Femur (tissue), 1 donor: Measurements from ENCODE around the gene UBE2L5.

Experiments
- DNase-seq: peaks from one replicate; pipeline ENCODE4 v3.0.0-alpha.2; 2017

Gene UBE2L5

GRCh38 chr13:30422054-30422839 lies at the start of gene UBE2L5:
Gene UBE2L5 (plus strand): TSS chr13:30422493. CDS start chr13:30427991, 5,498 bp downstream.
- peak; percentile 91 for DNase-seq

GRCh38 chr13:30373727-30374126 lies 48.6 kb upstream of the UBE2L5 start:
- DNase-seq, result no peak

- DNase-seq, result no peak
These were observed 46.9 kb upstream of the UBE2L5 start for GRCh38 chr13:30375265-30375835.

- no peak for DNase-seq
These were observed 45.6 kb upstream of the UBE2L5 start for GRCh38 chr13:30376426-30377311.

- DNase-seq, result no peak
These were observed 45.0 kb upstream of the UBE2L5 start for GRCh38 chr13:30377312-30377685.

GRCh38 chr13:30378191-30378590 lies 44.1 kb upstream of the UBE2L5 start:
- DNase-seq, result no peak

- DNase-seq, result no peak
These were observed 41.2 kb upstream of the UBE2L5 start for GRCh38 chr13:30381049-30381448.

GRCh38 chr13:30382836-30383525 lies 39.3 kb upstream of the UBE2L5 start:
- DNase-seq, result no peak

GRCh38 chr13:30388406-30389283 lies 33.6 kb upstream of the UBE2L5 start:
- peak; percentile 49 for DNase-seq

- no peak for DNase-seq
These were observed 30.2 kb upstream of the UBE2L5 start for GRCh38 chr13:30391956-30392680.

- no peak for DNase-seq
These were observed 29.6 kb upstream of the UBE2L5 start for GRCh38 chr13:30392681-30393045.

- no peak for DNase-seq
These were observed 27.5 kb upstream of the UBE2L5 start for GRCh38 chr13:30394751-30395191.

- DNase-seq, result peak; percentile 90
These were observed 26.8 kb upstream of the UBE2L5 start for GRCh38 chr13:30395192-30396158.

- no peak for DNase-seq
These were observed 25.7 kb upstream of the UBE2L5 start for GRCh38 chr13:30396434-30397075.

GRCh38 chr13:30398601-30399072 lies 23.7 kb upstream of the UBE2L5 start:
- no peak for DNase-seq

- DNase-seq, result no peak
These were observed 21.9 kb upstream of the UBE2L5 start for GRCh38 chr13:30400376-30400775.

- DNase-seq, result no peak
These were observed 20.9 kb upstream of the UBE2L5 start for GRCh38 chr13:30401347-30401746.

GRCh38 chr13:30403456-30403855 lies 18.8 kb upstream of the UBE2L5 start:
- no peak for DNase-seq

- no peak for DNase-seq
These were observed 18.1 kb upstream of the UBE2L5 start for GRCh38 chr13:30404207-30404606.
